Endodermal cell (in vitro differentiated cells): ENCODE measurements around the gene UPK3BL1. TPM values are rescaled to one million over a fixed set of nuclear protein-coding genes. Genes with fewer than 3 reads are reported as not detected.
"Not testable (repeated sequence)": the region's sequence is repeated elsewhere in the genome, so short reads cannot be mapped to it uniquely, and the experiment has no call there.

Experiments used
- DNase-seq: peaks from one replicate; pipeline ENCODE4 v3.0.0-alpha.2; 2017
- H3K27ac ChIP-seq: 2 replicates; pipeline ENCODE4 v1.5.1; 2013; ENCODE audit warnings: mild to moderate bottlenecking, low read depth, low read length, moderate library complexity
- H3K27me3 ChIP-seq: 2 replicates; pipeline ENCODE4 v1.6.1; 2013; ENCODE audit warnings: mild to moderate bottlenecking, low read length, moderate library complexity; ENCODE audit not compliant: insufficient read depth, control insufficient read depth, poor library complexity, severe bottlenecking
- H3K36me3 ChIP-seq: 2 replicates; pipeline ENCODE4 v1.7.0; 2013; ENCODE audit warnings: mild to moderate bottlenecking, low read length, moderate library complexity; ENCODE audit not compliant: control insufficient read depth, insufficient read depth
- H3K4me1 ChIP-seq: one replicate; pipeline ENCODE4 v1.7.0; 2013; ENCODE audit warnings: low read length; ENCODE audit not compliant: control insufficient read depth, insufficient read depth
- H3K4me3 ChIP-seq: 2 replicates; pipeline ENCODE4 v1.5.1; 2013; ENCODE audit warnings: mild to moderate bottlenecking, low read length, moderate library complexity
- H3K9ac ChIP-seq: 2 replicates; pipeline ENCODE4 v1.6.1; 2013; ENCODE audit warnings: mild to moderate bottlenecking, low read length, moderate library complexity; ENCODE audit not compliant: poor library complexity, severe bottlenecking; ENCODE audit errors: extremely low read depth
- H3K9me3 ChIP-seq: 2 replicates; pipeline ENCODE4 v1.6.1; 2013; ENCODE audit warnings: mild to moderate bottlenecking, low read length, moderate library complexity; ENCODE audit not compliant: control insufficient read depth
- H3K27ac Mint-ChIP-seq: 2 replicates; pipeline ENCODE4 v1.8.0; 2020; ENCODE audit warnings: mixed read lengths
- H3K27me3 Mint-ChIP-seq: 2 replicates; pipeline ENCODE4 v1.8.0; 2021; ENCODE audit warnings: mild to moderate bottlenecking, mixed read lengths; ENCODE audit not compliant: insufficient read depth
- H3K36me3 Mint-ChIP-seq: 2 replicates; pipeline ENCODE4 v1.8.0; 2020; ENCODE audit warnings: low read depth, mixed read lengths
- H3K4me1 Mint-ChIP-seq: 2 replicates; pipeline ENCODE4 v1.8.0; 2020; ENCODE audit warnings: mixed read lengths
- H3K4me3 Mint-ChIP-seq: 2 replicates; pipeline ENCODE4 v1.8.0; 2020; ENCODE audit warnings: mild to moderate bottlenecking, moderate library complexity, mixed read lengths
- H3K9me3 Mint-ChIP-seq: 2 replicates; pipeline ENCODE4 v1.8.0; 2020; ENCODE audit warnings: mild to moderate bottlenecking, mixed read lengths
- WGBS, 2 experiments: methylation state at CpG; one replicate each; pipeline versions ENCODE4 v1.1.5 to v1.1.7; 2013; ENCODE audit warnings: missing lambda C conversion rate in 2 of 2, mixed read lengths in 1 of 2; ENCODE audit not compliant: insufficient coverage in 1 of 2, insufficient read length in 1 of 2; 5-methylcytosine and 5-hydroxymethylcytosine counted together
- total RNA-seq, 2 donors: library from RNA; stranded (reverse); fragmentation: NEBNext Ultra II Directional in 1 of 2; extraction: Animal tissue kit (Norgen Biotek cat#: 25700) in 1 of 2; gene quantifications; 2 replicates in 1 of 2; 3 replicates in 1 of 2; pipeline ENCODE4 v1.2.1, GENCODE V29; 2021

UPK3BL1 gene
- total RNA-seq, 2 donors from 2014 or later, result 16.8 to 18.7 TPM

DNA sequence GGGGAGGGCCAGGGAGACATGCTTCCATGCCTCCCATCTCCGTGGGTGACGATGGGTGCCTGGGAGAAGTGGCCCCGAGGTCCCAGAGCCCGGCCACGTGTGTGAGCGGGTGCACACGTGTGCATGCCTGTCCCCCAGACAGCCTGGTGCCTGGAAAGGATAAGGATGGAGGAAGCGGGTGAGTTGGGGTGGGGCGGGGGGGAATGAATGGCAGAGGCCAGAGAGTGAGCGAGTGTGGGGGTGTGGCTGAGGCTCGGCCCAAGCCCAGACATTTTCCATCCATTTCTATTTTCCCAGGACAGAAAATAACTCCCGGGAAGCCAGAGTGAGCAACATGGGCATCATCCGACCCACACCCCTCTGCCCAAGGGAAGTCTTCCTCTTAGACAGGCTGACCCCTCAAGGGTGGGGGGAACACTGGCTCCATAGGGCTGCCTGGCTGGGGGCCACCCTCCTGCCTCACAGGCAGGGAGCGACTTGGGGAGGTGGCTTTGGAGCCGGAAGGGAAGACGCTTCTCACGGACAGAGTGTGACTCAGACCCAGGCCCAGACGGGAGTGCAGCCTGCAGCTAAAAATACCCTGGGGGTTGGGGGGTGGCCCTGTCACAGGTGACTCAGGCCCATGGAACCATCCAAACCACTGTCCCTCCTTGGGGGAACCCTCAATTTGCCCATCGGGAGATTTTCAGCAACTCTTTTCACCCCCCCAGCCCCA, 38.0 kb downstream of the UPK3BL1 start:
- H3K27ac Mint-ChIP-seq, H3K4me1 Mint-ChIP-seq, H3K4me3 ChIP-seq, H3K9ac ChIP-seq, H3K4me1 ChIP-seq, H3K9me3 ChIP-seq, DNase-seq, H3K27me3 Mint-ChIP-seq, H3K9me3 Mint-ChIP-seq, H3K27me3 ChIP-seq, H3K36me3 Mint-ChIP-seq, H3K4me3 Mint-ChIP-seq, H3K36me3 ChIP-seq, H3K27ac ChIP-seq: not testable (repeated sequence)
- WGBS, 2 experiments, result no CpG with 5 or more reads among the region's 19 CpGs

DNA sequence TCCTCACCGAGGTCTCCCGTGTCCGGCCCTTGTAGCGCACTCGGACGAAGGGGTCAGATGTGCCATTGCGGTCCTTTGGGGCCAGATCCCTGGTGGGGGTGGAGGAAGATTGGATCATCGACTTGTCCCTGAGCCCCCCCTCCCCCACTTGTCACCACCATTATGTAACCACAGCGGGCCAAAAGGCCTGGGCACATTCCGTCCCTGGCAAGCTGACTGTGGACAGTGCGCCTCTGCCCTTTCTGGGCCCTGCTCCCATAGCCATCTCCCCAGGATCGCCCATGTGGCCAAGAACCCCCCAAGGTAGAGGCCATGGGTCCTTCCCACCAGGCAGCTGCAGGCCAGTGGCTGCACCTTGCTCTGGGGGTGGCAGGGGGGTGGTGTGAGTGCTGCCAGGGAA, 40.3 kb downstream of the UPK3BL1 start:
- H3K27me3 ChIP-seq, H3K9me3 ChIP-seq, H3K4me3 Mint-ChIP-seq, H3K4me1 Mint-ChIP-seq, DNase-seq, H3K27ac ChIP-seq, H3K4me3 ChIP-seq, H3K4me1 ChIP-seq, H3K27ac Mint-ChIP-seq, H3K9me3 Mint-ChIP-seq, H3K9ac ChIP-seq, H3K36me3 ChIP-seq, H3K36me3 Mint-ChIP-seq, H3K27me3 Mint-ChIP-seq: not testable (repeated sequence)
- no CpG with 5 or more reads among the region's 12 CpGs for WGBS, 2 experiments

DNA sequence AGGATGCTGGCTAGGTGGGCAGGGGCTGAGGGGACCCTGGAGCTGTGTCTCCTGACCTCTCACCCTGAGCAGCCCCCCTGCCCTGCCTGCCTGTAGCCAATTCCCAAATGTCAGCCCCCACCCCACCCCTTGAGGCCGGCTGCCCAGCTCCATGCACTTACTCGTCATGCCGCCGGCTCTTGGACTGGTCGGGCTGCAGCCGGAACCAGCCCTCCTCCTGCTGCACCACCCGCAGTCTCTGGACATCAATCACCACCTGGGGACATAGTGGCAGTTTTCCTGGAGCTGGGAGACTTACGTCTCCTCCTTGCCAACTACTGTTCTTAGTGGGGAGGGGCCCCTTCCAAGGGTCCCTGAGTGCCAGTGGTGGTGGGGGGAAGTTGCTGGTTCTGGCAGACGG, 42.9 kb downstream of the UPK3BL1 start:
- H3K4me3 ChIP-seq, H3K9ac ChIP-seq, DNase-seq, H3K27ac Mint-ChIP-seq, H3K4me1 Mint-ChIP-seq, H3K4me3 Mint-ChIP-seq, H3K36me3 ChIP-seq, H3K36me3 Mint-ChIP-seq, H3K4me1 ChIP-seq, H3K9me3 ChIP-seq, H3K9me3 Mint-ChIP-seq, H3K27me3 ChIP-seq, H3K27me3 Mint-ChIP-seq, H3K27ac ChIP-seq: not testable (repeated sequence)
- no CpG with 5 or more reads among the region's 9 CpGs for WGBS, 2 experiments

DNA sequence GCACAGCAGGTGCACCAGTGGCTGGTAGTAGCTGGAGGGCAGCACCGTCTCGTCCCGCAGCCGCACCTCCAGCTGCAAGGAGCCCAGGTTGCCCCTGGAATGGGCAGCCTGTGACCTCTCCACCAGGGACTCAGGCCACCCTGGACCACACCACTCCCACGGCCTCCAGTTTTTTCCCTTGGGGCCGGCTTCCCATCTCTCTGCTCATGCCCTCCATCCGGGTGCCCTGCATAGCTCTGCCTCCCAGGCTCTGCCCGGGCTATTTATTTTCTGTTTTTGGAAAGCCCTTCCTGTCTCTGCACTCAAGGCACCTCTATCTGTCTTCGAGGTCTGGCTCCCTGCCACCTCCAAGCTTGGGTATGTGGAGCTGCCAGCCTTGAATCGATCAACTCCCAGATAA, 46.6 kb downstream of the UPK3BL1 start:
- DNase-seq, result not testable (repeated sequence)

DNA sequence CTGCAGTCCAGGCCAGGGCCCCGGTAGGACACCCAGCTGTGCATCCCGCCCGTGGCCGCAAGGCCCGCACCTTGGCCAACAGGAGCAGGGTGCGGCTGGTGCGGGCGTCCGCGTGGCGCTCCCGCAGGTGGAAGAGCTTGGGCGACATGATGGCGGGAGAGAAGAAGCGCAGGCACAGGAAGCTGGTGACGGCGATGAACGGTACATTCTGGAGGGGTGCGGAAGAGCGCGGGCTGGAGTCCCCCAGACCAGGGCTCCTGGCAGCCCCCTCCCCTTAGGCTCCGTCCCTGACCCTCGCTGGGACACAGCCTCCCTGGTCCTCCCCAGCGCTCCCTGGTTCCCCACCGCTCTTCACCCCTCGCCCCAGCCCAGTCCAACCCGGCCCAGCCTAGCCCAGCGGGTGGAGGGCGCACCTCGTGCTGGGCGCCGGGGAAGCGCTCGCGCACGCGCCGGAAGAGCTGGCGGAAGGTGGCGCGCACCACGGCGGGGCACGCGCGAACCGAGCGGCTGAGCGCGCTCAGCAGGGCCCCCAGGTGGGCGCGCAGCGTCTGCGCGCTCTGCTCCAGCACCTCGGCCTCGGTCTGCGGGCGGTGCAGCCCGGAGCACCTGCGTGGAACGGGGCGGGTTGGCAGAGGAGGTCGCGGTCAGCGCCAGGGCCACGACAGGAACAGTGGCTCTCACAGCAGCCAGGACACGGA, 48.8 kb downstream of the UPK3BL1 start:
- H3K9ac ChIP-seq, DNase-seq, H3K4me1 ChIP-seq, H3K9me3 ChIP-seq, H3K4me3 ChIP-seq, H3K27me3 Mint-ChIP-seq, H3K27me3 ChIP-seq, H3K27ac Mint-ChIP-seq, H3K4me3 Mint-ChIP-seq, H3K36me3 Mint-ChIP-seq, H3K27ac ChIP-seq, H3K36me3 ChIP-seq, H3K4me1 Mint-ChIP-seq, H3K9me3 Mint-ChIP-seq: not testable (repeated sequence)
- WGBS, 2 experiments, result no CpG with 5 or more reads among the region's 68 CpGs

More for the DNA sequence above, 46.6 kb downstream of the UPK3BL1 start:
- not testable (repeated sequence) for H3K9me3 ChIP-seq, H3K27me3 ChIP-seq, H3K4me1 ChIP-seq, H3K4me1 Mint-ChIP-seq, H3K9ac ChIP-seq, H3K9me3 Mint-ChIP-seq, H3K4me3 ChIP-seq, H3K4me3 Mint-ChIP-seq, H3K36me3 Mint-ChIP-seq, H3K27ac ChIP-seq, H3K27me3 Mint-ChIP-seq, H3K27ac Mint-ChIP-seq, H3K36me3 ChIP-seq
- WGBS, 2 experiments, result 91 to 100% methylated on average over 2 to 3 of the region's 10 CpGs

DNA sequence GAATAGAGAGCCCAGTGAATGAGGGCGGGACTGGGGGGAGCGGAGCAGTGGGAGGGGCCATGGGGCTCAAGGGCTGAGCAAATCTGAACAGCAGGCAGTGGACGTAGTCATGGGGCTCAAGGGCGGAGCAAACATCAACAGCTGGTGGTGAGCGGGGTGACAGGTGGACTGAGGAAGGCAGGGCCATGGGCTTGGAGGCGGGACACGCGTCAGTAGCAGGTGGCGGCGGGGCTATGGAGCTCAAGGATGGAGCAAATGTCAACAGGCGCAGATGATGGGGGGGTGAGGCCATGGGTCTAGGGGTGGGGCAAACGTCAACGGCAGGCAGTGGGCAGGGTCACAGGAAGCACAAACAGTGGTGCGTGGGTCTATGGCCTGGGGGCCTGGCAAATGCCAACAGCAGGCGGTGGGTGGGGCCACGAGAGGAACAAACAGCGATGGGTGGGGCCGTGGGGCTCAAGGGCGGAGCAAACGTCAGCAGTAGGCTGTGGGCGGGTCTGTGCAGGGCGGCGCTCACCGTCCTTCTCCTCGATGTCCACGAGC, 50.0 kb downstream of the UPK3BL1 start:
- not testable (repeated sequence) for H3K27ac Mint-ChIP-seq, H3K27me3 Mint-ChIP-seq, H3K27me3 ChIP-seq, H3K4me1 ChIP-seq, H3K36me3 Mint-ChIP-seq, H3K27ac ChIP-seq, H3K4me3 ChIP-seq, DNase-seq, H3K9ac ChIP-seq, H3K4me3 Mint-ChIP-seq, H3K36me3 ChIP-seq, H3K4me1 Mint-ChIP-seq, H3K9me3 ChIP-seq, H3K9me3 Mint-ChIP-seq
- WGBS, 2 experiments, result 20 to 29% methylated on average over 1 to 5 of the region's 26 CpGs

DNA sequence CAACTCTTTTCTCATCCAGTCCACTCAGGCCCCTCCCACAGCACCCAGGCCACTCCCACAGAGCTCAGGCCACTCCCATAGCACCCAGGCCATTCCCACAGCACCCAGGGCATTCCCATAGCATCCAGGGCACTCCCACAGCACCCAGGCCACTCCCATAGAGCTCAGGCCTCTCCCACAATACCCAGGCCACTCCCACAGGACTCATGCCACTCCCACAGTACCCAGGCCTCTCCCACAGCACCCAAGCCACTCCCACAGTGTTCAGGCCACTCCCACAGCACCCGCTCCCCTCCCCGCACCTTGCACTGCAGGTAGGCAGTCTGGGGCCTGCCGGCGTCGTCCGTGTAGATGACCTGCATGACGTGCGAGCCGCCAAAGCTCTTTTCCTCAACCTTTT, 52.7 kb downstream of the UPK3BL1 start:
- H3K9ac ChIP-seq, H3K4me3 Mint-ChIP-seq, H3K4me1 ChIP-seq, H3K27me3 ChIP-seq, H3K9me3 Mint-ChIP-seq, H3K36me3 ChIP-seq, H3K36me3 Mint-ChIP-seq, H3K4me1 Mint-ChIP-seq, DNase-seq, H3K4me3 ChIP-seq, H3K9me3 ChIP-seq, H3K27ac Mint-ChIP-seq, H3K27me3 Mint-ChIP-seq, H3K27ac ChIP-seq: not testable (repeated sequence)
- no CpG with 5 or more reads among the region's 9 CpGs for WGBS, 2 experiments
